DMS153 (cell line): ENCODE data around the gene FZD8.

Experiments
- DNase-seq: peaks from one replicate; lab custom pipeline; 2025; lab: John Stamatoyannopoulos, UW

The FZD8 gene

DNA sequence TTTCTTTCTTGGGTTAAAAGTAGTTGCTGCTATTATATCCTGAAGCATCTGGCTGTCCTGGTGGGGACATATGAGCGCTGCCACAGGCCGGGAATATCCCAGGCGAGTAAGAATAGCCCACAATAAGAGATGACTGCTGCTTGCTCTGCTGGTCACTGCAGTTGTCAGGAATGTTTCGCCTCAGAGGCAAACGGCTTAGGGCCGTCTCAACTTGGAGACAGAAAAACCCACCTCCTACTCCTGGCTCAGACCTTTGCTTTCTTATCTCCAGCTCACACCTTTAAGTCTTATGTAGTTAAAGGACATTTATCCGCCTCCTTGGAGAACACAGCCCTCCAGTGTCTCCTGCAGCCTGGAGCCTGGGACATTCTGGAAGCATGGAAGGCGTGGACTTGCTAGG, 36.9 kb downstream of the FZD8 start, which contains the start of gene GJD4:
GJD4 (plus strand) TSS at position 151 of the 400 bp plus-strand sequence; CDS start at position 378, 227 bp downstream.
- no peak for DNase-seq

DNA sequence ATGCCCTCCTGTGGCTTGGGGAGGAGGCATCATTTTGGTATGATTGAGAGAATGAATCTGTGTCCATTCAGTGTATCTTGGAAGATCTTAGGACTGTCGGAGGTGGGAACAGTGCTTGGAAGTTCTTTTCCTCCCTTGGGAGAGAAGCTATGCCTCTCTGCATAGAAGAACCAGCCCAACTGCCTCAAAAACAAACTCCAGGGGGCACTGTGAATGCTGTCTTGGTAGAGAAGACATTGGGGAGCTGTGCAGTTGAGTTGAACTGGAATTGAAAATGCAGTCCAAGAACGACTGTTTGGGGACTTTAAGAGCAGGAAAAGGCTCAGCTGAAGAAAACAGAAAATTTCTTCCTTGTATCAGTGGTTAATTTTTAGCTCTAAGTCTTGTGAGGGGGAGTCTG, 41.9 kb downstream of the FZD8 start:
- no peak for DNase-seq

DNA sequence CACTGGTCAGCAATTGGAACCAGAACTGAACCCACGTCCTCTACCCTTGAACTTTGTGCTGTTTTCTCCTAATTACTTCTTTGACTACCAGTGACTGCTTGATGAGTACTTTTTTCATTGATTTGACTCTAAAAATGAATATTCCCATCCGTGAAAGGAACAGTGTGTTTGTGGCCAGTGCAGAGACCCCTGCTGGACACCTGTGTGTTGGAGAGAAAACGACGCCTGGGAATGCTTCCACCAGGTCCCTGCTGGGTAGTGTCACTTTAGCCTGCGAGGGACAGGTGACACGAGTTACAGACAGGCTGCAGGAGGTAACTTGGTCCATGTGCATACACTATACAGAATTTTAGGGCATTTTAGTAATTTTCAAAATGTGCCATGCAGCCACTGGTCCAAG, 43.7 kb downstream of the FZD8 start:
- no peak for DNase-seq

- no peak for DNase-seq
These were observed 47.0 kb downstream of the FZD8 start for GRCh38 chr10:35595106-35595505.

- no peak for DNase-seq
These were observed 47.7 kb downstream of the FZD8 start for GRCh38 chr10:35594115-35595079.

DNA sequence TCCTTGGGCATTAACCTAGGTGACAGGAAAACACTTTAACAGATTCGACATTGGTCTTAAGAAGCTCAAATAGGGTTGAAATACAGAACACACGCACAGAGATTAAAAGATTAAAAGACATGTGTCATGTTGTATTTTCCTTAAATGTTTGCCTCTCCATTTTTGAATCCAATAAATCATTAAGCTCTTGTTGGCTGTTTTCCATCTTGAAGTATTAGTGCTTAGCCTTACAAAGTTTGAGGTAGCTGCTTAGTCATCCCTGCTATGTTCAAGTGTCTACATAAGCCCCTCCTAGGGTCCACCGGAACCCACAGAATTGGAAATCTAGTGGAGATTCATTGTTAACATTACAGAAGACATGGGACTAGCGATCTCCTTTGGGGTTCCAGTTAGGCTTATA, 49.7 kb downstream of the FZD8 start:
- DNase-seq, result no peak

DNA sequence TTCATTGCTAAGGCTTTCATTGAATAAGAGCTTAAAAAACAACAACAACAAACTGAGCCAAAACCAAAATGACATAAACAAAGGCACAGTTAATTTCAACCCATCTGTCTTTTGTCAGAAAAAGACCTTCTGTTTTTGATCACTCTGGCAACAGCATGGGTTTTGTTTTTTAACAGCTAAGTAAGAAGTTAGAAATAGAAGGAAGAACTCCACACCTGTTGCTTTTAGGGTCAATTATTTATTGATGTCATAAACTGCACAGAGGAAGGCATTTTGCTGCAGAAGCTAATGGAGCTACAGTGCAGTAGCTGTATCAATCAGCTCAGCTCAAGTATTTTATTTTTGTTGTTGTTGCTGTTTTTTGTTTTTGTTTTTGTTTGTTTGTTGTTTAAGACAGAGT, 53.3 kb downstream of the FZD8 start:
- no peak for DNase-seq
